Smooth muscle cell (in vitro differentiated cells): ENCODE data around the gene RAB12. TPM values are rescaled to one million over a fixed set of nuclear protein-coding genes. Genes with fewer than 3 reads are reported as not detected.

ENCODE experiments used
- DNase-seq: peaks from one replicate; lab custom pipeline; 2025; ENCODE audit not compliant: unreplicated experiment; lab: John Stamatoyannopoulos, UW
- H2AFZ ChIP-seq: fragments of 200-600 bp; sonication (generic); 2 replicates; pipeline ENCODE4 v1.6.0; 2016; ENCODE audit warnings: antibody characterized with exemption, low read depth, mild to moderate bottlenecking
- H3F3A ChIP-seq: fragments of 200-600 bp; sonication (generic); 2 replicates; pipeline ENCODE4 v1.6.0; 2017; ENCODE audit warnings: antibody characterized with exemption, low read depth
- H3K27ac ChIP-seq: fragments of 200-600 bp; sonication (generic); 2 replicates; pipeline ENCODE4 v1.5.1; 2016; ENCODE audit warnings: low read depth, mild to moderate bottlenecking
- H3K27me3 ChIP-seq: fragments of 200-600 bp; sonication (generic); 2 replicates; pipeline ENCODE4 v1.6.1; 2016; ENCODE audit warnings: low read depth, mild to moderate bottlenecking
- H3K36me3 ChIP-seq: fragments of 200-600 bp; sonication (generic); 2 replicates; pipeline ENCODE4 v1.5.1; 2016; ENCODE audit warnings: low read depth
- H3K4me1 ChIP-seq: fragments of 200-600 bp; sonication (generic); 2 replicates; pipeline ENCODE4 v1.5.1; 2016; ENCODE audit warnings: low read depth
- H3K4me2 ChIP-seq: fragments of 200-600 bp; sonication (generic); 2 replicates; pipeline ENCODE4 v1.6.0; 2016; ENCODE audit warnings: mild to moderate bottlenecking
- H3K4me3 ChIP-seq: fragments of 200-600 bp; sonication (generic); 2 replicates; pipeline ENCODE4 v1.5.1; 2016; ENCODE audit warnings: mild to moderate bottlenecking
- H3K79me2 ChIP-seq: fragments of 200-600 bp; sonication (generic); 2 replicates; pipeline ENCODE4 v1.6.0; 2016; ENCODE audit warnings: low read depth, mild to moderate bottlenecking
- H3K9ac ChIP-seq: fragments of 200-600 bp; sonication (generic); 2 replicates; pipeline ENCODE4 v1.6.0; 2016; ENCODE audit warnings: low read depth
- H3K9me3 ChIP-seq: fragments of 200-600 bp; sonication (generic); replicated peaks from 2 replicates; pipeline ENCODE4 v1.5.1; 2016; ENCODE audit warnings: low read depth
- H4K20me1 ChIP-seq: fragments of 200-600 bp; sonication (generic); 2 replicates; pipeline ENCODE4 v1.6.0; 2016; ENCODE audit warnings: low read depth
- CTCF ChIP-seq: fragments of 200-600 bp; sonication (generic); IDR thresholded peaks from 2 replicates; pipeline ENCODE4 v1.5.1; 2017; ENCODE audit warnings: borderline replicate concordance, mild to moderate bottlenecking, antibody characterized with exemption; ENCODE audit not compliant: insufficient read depth, poor library complexity, severe bottlenecking
- WGBS: methylation state at CpG from one replicate; pipeline ENCODE4 v1.1.7; 2016; ENCODE audit warnings: low lambda C conversion rate; 5-methylcytosine and 5-hydroxymethylcytosine counted together
- polyA plus RNA-seq: library from polyadenylated mRNA; unstranded; fragments of >200 nt; fragmentation: Nextera tagmentation; extraction: Ambion mirVana; gene quantifications from 2 replicates; pipeline ENCODE4 v1.2.1, GENCODE V29; 2016
- total RNA-seq: library from RNA; depleted of rRNA; stranded (reverse); fragments of >200 nt; gene quantifications from 2 replicates; pipeline ENCODE4 v1.2.3, GENCODE V29; 2014

Gene RAB12
- total and polyA plus RNA-seq, 2 experiments from 2014 or later, result 5.0 to 53.8 TPM

- Histone ChIP-seq H3K27ac (peak overlapping the region; percentile 95), H3K4me3 (no peak overlapping the region), H3K36me3 (no peaks in the 10 kb centered on the region), H3K79me2 (peaks cover 89% of the 10 kb centered on the region), H4K20me1 (peaks cover 98% of the 10 kb centered on the region), H3K4me1 (peaks cover 11% of the 10 kb centered on the region), H3K9me3 (no peaks in the 10 kb centered on the region), H3K4me2 (peak overlapping the region; percentile 54), H3F3A (peaks cover 19% of the 10 kb centered on the region), H2AFZ (no peak overlapping the region), H3K27me3 (no peaks in the 10 kb centered on the region), H3K9ac (peak overlapping the region; percentile 72)
- WGBS, result 33% methylated on average over 4 of the region's 4 CpGs
- no peak for DNase-seq
- no peak for TF ChIP-seq CTCF
These were observed 6.8 kb downstream of the RAB12 start for GRCh38 chr18:8616028-8616401.

GRCh38 chr18:8617907-8618306, 8.7 kb downstream of the RAB12 start:
- peaks cover 98% of the 10 kb centered on the region for H4K20me1 ChIP-seq
- WGBS, result 96% methylated on average over 5 of the region's 5 CpGs
- no peak overlapping the region for H2AFZ ChIP-seq
- no peaks in the 10 kb centered on the region for H3K36me3 ChIP-seq
- no peak for TF ChIP-seq CTCF
- H3F3A ChIP-seq, result peaks cover 19% of the 10 kb centered on the region
- peaks cover 89% of the 10 kb centered on the region for H3K79me2 ChIP-seq
- no peak overlapping the region for H3K4me3 ChIP-seq
- no peak overlapping the region for H3K9ac ChIP-seq
- H3K4me1 ChIP-seq, result peaks cover 8% of the 10 kb centered on the region
- no peak overlapping the region for H3K4me2 ChIP-seq
- DNase-seq, result no peak
- no peak overlapping the region for H3K27ac ChIP-seq
- H3K9me3 ChIP-seq, result no peaks in the 10 kb centered on the region
- H3K27me3 ChIP-seq, result no peaks in the 10 kb centered on the region

- no peak for TF ChIP-seq CTCF
- Histone ChIP-seq H4K20me1 (peaks cover 99% of the 10 kb centered on the region), H3K79me2 (peaks cover 88% of the 10 kb centered on the region), H3F3A (peaks cover 14% of the 10 kb centered on the region), H3K27me3 (no peaks in the 10 kb centered on the region), H3K9ac (no peak overlapping the region), H3K4me3 (no peak overlapping the region), H3K4me2 (no peak overlapping the region), H3K27ac (no peak overlapping the region), H3K36me3 (no peaks in the 10 kb centered on the region), H3K9me3 (no peaks in the 10 kb centered on the region), H3K4me1 (peaks cover 8% of the 10 kb centered on the region), H2AFZ (no peak overlapping the region)
- WGBS, result 95% methylated on average over 5 of the region's 5 CpGs
- no peak for DNase-seq
These were observed 9.8 kb downstream of the RAB12 start for GRCh38 chr18:8619041-8619440.

- H3K4me1 ChIP-seq, result peaks cover 8% of the 10 kb centered on the region
- H3K9ac ChIP-seq, result no peak overlapping the region
- DNase-seq, result no peak
- no peaks in the 10 kb centered on the region for H3K9me3 ChIP-seq
- WGBS, result 78% methylated on average over 6 of the region's 6 CpGs
- no peak overlapping the region for H2AFZ ChIP-seq
- peaks cover 99% of the 10 kb centered on the region for H4K20me1 ChIP-seq
- no peak for TF ChIP-seq CTCF
- no peaks in the 10 kb centered on the region for H3K36me3 ChIP-seq
- H3F3A ChIP-seq, result peaks cover 12% of the 10 kb centered on the region
- no peak overlapping the region for H3K27ac ChIP-seq
- no peak overlapping the region for H3K4me3 ChIP-seq
- H3K27me3 ChIP-seq, result no peaks in the 10 kb centered on the region
- peaks cover 82% of the 10 kb centered on the region for H3K79me2 ChIP-seq
- no peak overlapping the region for H3K4me2 ChIP-seq
These were observed 10.8 kb downstream of the RAB12 start for GRCh38 chr18:8619835-8620577.
